HEK293T (cell line): ENCODE results near the gene CYP2C8.

Experiments
- ARNT ChIP-seq: fragments of 450-650 bp; IDR thresholded peaks from 2 replicates; pipeline ENCODE4 v1.6.1; 2017; ENCODE audit warnings: mild to moderate bottlenecking
- BHLHE40 ChIP-seq: fragments of 450-650 bp; IDR thresholded peaks from 2 replicates; pipeline ENCODE4 v1.6.1; 2016; ENCODE audit warnings: mild to moderate bottlenecking, moderate library complexity, borderline replicate concordance
- ELF4 ChIP-seq: fragments of 450-650 bp; IDR thresholded peaks from 2 replicates; pipeline ENCODE4 v1.6.1; 2017; ENCODE audit warnings: antibody characterized with exemption
- FOXK2 ChIP-seq: fragments of 450-650 bp; IDR thresholded peaks from 2 replicates; pipeline ENCODE4 v1.6.1; 2016; ENCODE audit warnings: mild to moderate bottlenecking
- HDGF ChIP-seq: fragments of 450-650 bp; IDR thresholded peaks from 2 replicates; pipeline ENCODE4 v1.6.1; 2017; ENCODE audit warnings: antibody characterized with exemption, borderline replicate concordance
- SP1 ChIP-seq: fragments of 450-650 bp; IDR thresholded peaks from 2 replicates; pipeline ENCODE4 v1.6.1; 2017
- SUZ12 ChIP-seq: fragments of 450-650 bp; IDR thresholded peaks from 2 replicates; pipeline ENCODE4 v1.6.1; 2016; ENCODE audit warnings: mild to moderate bottlenecking
- TARDBP ChIP-seq: fragments of 450-650 bp; IDR thresholded peaks from 2 replicates; pipeline ENCODE4 v1.6.1; 2016
- ZNF384 ChIP-seq: fragments of 450-650 bp; IDR thresholded peaks from 2 replicates; pipeline ENCODE4 v1.6.1; 2016

- no peak for TF ChIP-seq BHLHE40
- no peak for TF ChIP-seq HDGF
- no peak for TF ChIP-seq ELF4
- TF ChIP-seq ZNF384: no peak
- TF ChIP-seq FOXK2: no peak
- no peak for TF ChIP-seq TARDBP
- no peak for TF ChIP-seq SUZ12
- TF ChIP-seq ARNT: no peak
- no peak for TF ChIP-seq SP1
These were observed 12.4 kb downstream of the CYP2C8 start for GRCh38 chr10:95056744-95057363.
